NCI-H2107 (cell line): ENCODE results near the gene MPC1.

ENCODE experiments used
- DNase-seq: peaks from one replicate; lab custom pipeline; 2025; lab: John Stamatoyannopoulos, UW

Gene MPC1

GRCh38 chr6:166382933-166383801 is at the start of gene MPC1:
MPC1 (minus strand) TSS chr6:166382940; CDS start chr6:166382876, 64 bp downstream.
- DNase-seq: peak; percentile 88

- no peak for DNase-seq
Observed at GRCh38 chr6:166430269-166430668, 47.5 kb upstream of the MPC1 start.

- no peak for DNase-seq
Observed at GRCh38 chr6:166424431-166424830, 41.7 kb upstream of the MPC1 start.

- DNase-seq: no peak
Observed at GRCh38 chr6:166423781-166424180, 41.0 kb upstream of the MPC1 start.

- DNase-seq: no peak
Observed at GRCh38 chr6:166423051-166423745, 40.5 kb upstream of the MPC1 start.

- no peak for DNase-seq
Observed at GRCh38 chr6:166422201-166422940, 39.6 kb upstream of the MPC1 start.

- DNase-seq: no peak
Observed at GRCh38 chr6:166420351-166420750, 37.6 kb upstream of the MPC1 start.

GRCh38 chr6:166419717-166420116 is 37.0 kb upstream of the MPC1 start:
- DNase-seq: no peak

GRCh38 chr6:166419286-166419685 is 36.5 kb upstream of the MPC1 start:
- DNase-seq: no peak

GRCh38 chr6:166418691-166419143 is 36.0 kb upstream of the MPC1 start:
- DNase-seq: no peak

- DNase-seq: no peak
Observed at GRCh38 chr6:166417285-166417691, 34.5 kb upstream of the MPC1 start.

GRCh38 chr6:166415833-166416347 is 33.1 kb upstream of the MPC1 start:
- DNase-seq: no peak

GRCh38 chr6:166415306-166415705 is 32.6 kb upstream of the MPC1 start:
- no peak for DNase-seq

GRCh38 chr6:166413491-166413951 is 30.8 kb upstream of the MPC1 start:
- DNase-seq: no peak

- DNase-seq: no peak
Observed at GRCh38 chr6:166412911-166413384, 30.2 kb upstream of the MPC1 start.

GRCh38 chr6:166412156-166412910 is 29.6 kb upstream of the MPC1 start:
- no peak for DNase-seq

GRCh38 chr6:166411721-166412151 is 29.0 kb upstream of the MPC1 start:
- no peak for DNase-seq

GRCh38 chr6:166411271-166411670 is 28.5 kb upstream of the MPC1 start:
- DNase-seq: no peak

GRCh38 chr6:166410426-166410935 is 27.7 kb upstream of the MPC1 start:
- no peak for DNase-seq

GRCh38 chr6:166408936-166409755 is 26.4 kb upstream of the MPC1 start:
- no peak for DNase-seq
